Transverse colon (tissue), 4 donors: ENCODE data around the gene HOGA1. TPM values are rescaled to one million over a fixed set of nuclear protein-coding genes. Genes with fewer than 3 reads are reported as not detected.
A peak's percentile ranks its signal among the peaks of the same experiment; 100 is the strongest.

ENCODE experiments used
- DNase-seq: peaks from one replicate; pipeline ENCODE4 v3.0.0-alpha.2; 2019
- H3K27ac ChIP-seq, 4 donors: fragments of 200-600 bp; sonication (generic); 2 replicates each; pipeline ENCODE4 v1.5.1; 2016 to 2018; ENCODE audit warnings: inconsistent platforms in 4 of 4
- H3K27me3 ChIP-seq: fragments of 200-600 bp; sonication (generic); 2 replicates; pipeline ENCODE4 v1.5.1; 2017; ENCODE audit warnings: inconsistent platforms
- H3K36me3 ChIP-seq, 4 donors: fragments of 200-600 bp; sonication (generic); 2 replicates each; pipeline ENCODE4 v1.5.1; 2017 to 2019; ENCODE audit warnings: inconsistent platforms in 4 of 4
- H3K4me1 ChIP-seq, 4 donors: fragments of 200-600 bp; sonication (generic); 2 replicates each; pipeline ENCODE4 v1.5.1; 2017 to 2020; ENCODE audit warnings: inconsistent platforms in 4 of 4
- H3K4me3 ChIP-seq, 4 donors: fragments of 200-600 bp; sonication (generic); 1 replicate in 1 of 4; 2 replicates in 3 of 4; pipeline versions ENCODE4 v1.5.1 to v1.6.1; 2017 to 2019; ENCODE audit warnings: inconsistent platforms in 4 of 4
- H3K9me3 ChIP-seq, 2 donors: fragments of 200-600 bp; sonication (generic); 2 replicates each; pipeline ENCODE4 v1.5.1; 2017 to 2019; ENCODE audit warnings: inconsistent platforms in 2 of 2
- CTCF ChIP-seq, 5 experiments: fragments of 200-600 bp in 3 of 5; fragments of 450-650 bp in 2 of 5; sonication (generic) in 3 of 5; IDR thresholded peaks; 1 replicate in 2 of 5; 2 replicates in 3 of 5; pipeline ENCODE4 v1.5.1; 2016 to 2017; ENCODE audit warnings: antibody characterized with exemption in 5 of 5, inconsistent platforms in 3 of 5, mild to moderate bottlenecking in 2 of 5, moderate library complexity in 1 of 5
- EP300 ChIP-seq: sonication (generic); formaldehyde crosslinking; IDR thresholded peaks from one replicate; pipeline ENCODE4 v1.6.1; 2017; ENCODE audit warnings: antibody characterized with exemption, low read depth
- POLR2A ChIP-seq: fragments of 450-650 bp; IDR thresholded peaks from one replicate; pipeline ENCODE4 v1.6.1; 2016; ENCODE audit warnings: antibody characterized with exemption, mild to moderate bottlenecking, moderate library complexity
- POLR2AphosphoS5 ChIP-seq, 3 donors: sonication (generic); formaldehyde crosslinking; IDR thresholded peaks; one replicate each; pipeline ENCODE4 v1.6.1; 2016; ENCODE audit warnings: antibody characterized with exemption in 3 of 3
- WGBS, 2 donors: methylation state at CpG; one replicate each; pipeline ENCODE4 v1.1.5; 2018; ENCODE audit warnings: low coverage in 1 of 2; 5-methylcytosine and 5-hydroxymethylcytosine counted together
- in situ Hi-C, 4 donors: fragments of 200-750 bp; cut with MboI; loops; one replicate each; pipeline versions ENCODE4 v1.15.0 to v1.15.1; 2017; ENCODE audit warnings: low sequenced_read_pairs in 3 of 4, low pct_ligation_motif_present in 1 of 4, low pct_unique_long_range_greater_than_20kb in 1 of 4
- intact Hi-C: fragments of 100-400 bp; cut with DNase I; formaldehyde crosslinking; loops from one replicate; pipeline ENCODE4 v1.15.1; 2023; ENCODE audit warnings: low total_unique reads
- total RNA-seq, 4 donors: library from RNA; depleted of rRNA; stranded (reverse); fragments of >200 nt; gene quantifications; one replicate each; pipeline ENCODE4 v1.1.0, GENCODE V29; 2016

The HOGA1 gene
- total RNA-seq, 4 donors from 2014 or later: not detected

- H3K4me1 ChIP-seq: peaks cover 6 to 22% (median 14%) of the 10 kb centered on the region in 4 donors
- DNase-seq: peak; percentile 37
- intact Hi-C loops (no loop called here), in situ Hi-C loops (no loop called here)
- TF ChIP-seq POLR2AphosphoS5 (IDR thresholded peaks at IDR 0.05): peak; percentile 31 to 45 (median 37)
- no peak for TF ChIP-seq EP300
- no peaks in the 10 kb centered on the region for H3K36me3 ChIP-seq
- no peak overlapping the region for H3K4me3 ChIP-seq
- no peaks in the 10 kb centered on the region for H3K9me3 ChIP-seq
- 70% methylated on average over 9 of the region's 9 CpGs; no CpG with 5 or more reads in 1 of the 2 donors for WGBS, 2 donors
- H3K27me3 ChIP-seq: no peaks in the 10 kb centered on the region
- peak overlapping the region; percentile 79 to 88 (median 82) for H3K27ac ChIP-seq
Measured at GRCh38 chr10:97542169-97543024, 41.8 kb upstream of the HOGA1 start.

GRCh38 chr10:97543025-97543546, 41.1 kb upstream of the HOGA1 start:
- H3K27ac ChIP-seq: peak overlapping the region; percentile 79 to 88 (median 82)
- no peaks in the 10 kb centered on the region for H3K36me3 ChIP-seq
- in situ Hi-C loops: no loop called here
- no peaks in the 10 kb centered on the region for H3K27me3 ChIP-seq
- DNase-seq: peak; percentile 54
- TF ChIP-seq POLR2A: no peak
- TF ChIP-seq EP300: no peak
- peak; percentile 48 to 62 (median 57) for TF ChIP-seq POLR2AphosphoS5 (IDR thresholded peaks at IDR 0.05)
- TF ChIP-seq CTCF (IDR thresholded peaks at IDR 0.05): no peak
- no peaks in the 10 kb centered on the region for H3K9me3 ChIP-seq
- 27 to 57% methylated on average over 3 to 10 of the region's 10 CpGs for WGBS, 2 donors
- intact Hi-C loops: no loop called here
- H3K4me1 ChIP-seq: peaks cover 6 to 22% (median 14%) of the 10 kb centered on the region in 4 donors
- H3K4me3 ChIP-seq: no peak overlapping the region

- 84 to 85% methylated on average over 7 to 18 of the region's 18 CpGs for WGBS, 2 donors
- intact Hi-C loops: no loop called here
- Histone ChIP-seq H3K27ac (no peak overlapping the region), H3K27me3 (no peaks in the 10 kb centered on the region), H3K36me3 (no peaks in the 10 kb centered on the region), H3K4me3 (no peak overlapping the region), H3K4me1 (peaks cover 6 to 20% (median 14%) of the 10 kb centered on the region in 4 donors), H3K9me3 (no peaks in the 10 kb centered on the region)
- no peak for DNase-seq
- in situ Hi-C loops: no loop called here
- TF ChIP-seq POLR2A (no peak), POLR2AphosphoS5 (IDR thresholded peaks at IDR 0.05) (no peak)
Measured at GRCh38 chr10:97546456-97547270, 37.5 kb upstream of the HOGA1 start.

GRCh38 chr10:97547271-97547600, 37.0 kb upstream of the HOGA1 start:
- no peak for DNase-seq
- intact Hi-C loops: no loop called here
- WGBS, 2 donors: 66 to 75% methylated on average over 4 of the region's 4 CpGs
- no peaks in the 10 kb centered on the region for H3K27me3 ChIP-seq
- no peak overlapping the region for H3K4me3 ChIP-seq
- H3K4me1 ChIP-seq: peaks cover 6 to 15% (median 11%) of the 10 kb centered on the region in 4 donors
- H3K9me3 ChIP-seq: no peaks in the 10 kb centered on the region
- in situ Hi-C loops: no loop called here
- H3K27ac ChIP-seq: no peak overlapping the region
- TF ChIP-seq POLR2A: no peak
- TF ChIP-seq CTCF (IDR thresholded peaks at IDR 0.05): no peak
- TF ChIP-seq EP300: no peak
- TF ChIP-seq POLR2AphosphoS5 (IDR thresholded peaks at IDR 0.05): no peak
- H3K36me3 ChIP-seq: no peaks in the 10 kb centered on the region

GRCh38 chr10:97547962-97548361, 36.2 kb upstream of the HOGA1 start:
- Histone ChIP-seq H3K9me3 (no peaks in the 10 kb centered on the region), H3K36me3 (no peaks in the 10 kb centered on the region), H3K27ac (no peak overlapping the region), H3K27me3 (no peaks in the 10 kb centered on the region), H3K4me3 (no peak overlapping the region), H3K4me1 (peaks cover under 1 to 8% (median 5%) of the 10 kb centered on the region in 4 donors)
- no peak for DNase-seq
- TF ChIP-seq EP300 (no peak), POLR2A (no peak), POLR2AphosphoS5 (IDR thresholded peaks at IDR 0.05) (no peak), CTCF (IDR thresholded peaks at IDR 0.05) (no peak)
- intact Hi-C loops: no loop called here
- in situ Hi-C loops: no loop called here
- 64% methylated on average over 4 of the region's 4 CpGs; no CpG with 5 or more reads in 1 of the 2 donors for WGBS, 2 donors
